ENCODE data around the gene GRIP2.
A peak's percentile ranks its signal among the peaks of the same experiment; 100 is the strongest.

The GRIP2 gene

DNA sequence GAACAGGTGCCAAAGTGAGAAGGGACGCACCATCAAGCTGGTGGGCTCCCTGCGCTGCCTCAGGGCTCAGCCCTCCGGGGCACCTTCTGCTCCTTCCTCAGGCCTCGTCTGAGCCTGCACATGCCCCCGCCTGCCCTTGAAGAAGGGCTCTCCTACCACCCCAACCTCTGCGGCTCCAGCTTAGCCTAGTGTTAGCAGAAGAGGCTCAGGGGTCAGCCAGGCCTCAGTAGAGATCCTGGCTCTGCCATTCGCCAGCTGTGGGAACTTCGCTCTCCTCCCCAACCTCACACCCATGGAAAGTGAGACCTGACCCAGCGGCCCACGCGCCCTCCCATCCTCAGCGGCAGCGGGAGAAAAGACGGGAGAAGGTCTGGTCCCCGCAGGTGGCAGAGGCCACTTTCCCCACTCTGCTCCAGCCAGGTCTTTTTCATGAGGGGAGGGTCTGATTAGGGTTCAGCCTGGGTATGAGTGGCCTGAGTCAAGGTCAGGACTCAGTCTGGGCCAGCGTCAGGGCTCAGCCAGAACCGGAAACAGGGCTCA is 8.2 kb downstream of the GRIP2 start:
- DNase-seq (ENCODE audit: extremely low read depth, low read depth): no peak
- TF ChIP-seq, protein P1, sequence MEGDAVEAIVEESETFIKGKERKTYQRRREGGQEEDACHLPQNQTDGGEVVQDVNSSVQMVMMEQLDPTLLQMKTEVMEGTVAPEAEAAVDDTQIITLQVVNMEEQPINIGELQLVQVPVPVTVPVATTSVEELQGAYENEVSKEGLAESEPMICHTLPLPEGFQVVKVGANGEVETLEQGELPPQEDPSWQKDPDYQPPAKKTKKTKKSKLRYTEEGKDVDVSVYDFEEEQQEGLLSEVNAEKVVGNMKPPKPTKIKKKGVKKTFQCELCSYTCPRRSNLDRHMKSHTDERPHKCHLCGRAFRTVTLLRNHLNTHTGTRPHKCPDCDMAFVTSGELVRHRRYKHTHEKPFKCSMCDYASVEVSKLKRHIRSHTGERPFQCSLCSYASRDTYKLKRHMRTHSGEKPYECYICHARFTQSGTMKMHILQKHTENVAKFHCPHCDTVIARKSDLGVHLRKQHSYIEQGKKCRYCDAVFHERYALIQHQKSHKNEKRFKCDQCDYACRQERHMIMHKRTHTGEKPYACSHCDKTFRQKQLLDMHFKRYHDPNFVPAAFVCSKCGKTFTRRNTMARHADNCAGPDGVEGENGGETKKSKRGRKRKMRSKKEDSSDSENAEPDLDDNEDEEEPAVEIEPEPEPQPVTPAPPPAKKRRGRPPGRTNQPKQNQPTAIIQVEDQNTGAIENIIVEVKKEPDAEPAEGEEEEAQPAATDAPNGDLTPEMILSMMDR (IDR thresholded peaks at IDR 0.05; ENCODE audit: low read depth, low read length, missing control alignments): no peak
- H3K4me3 ChIP-seq (replicated peaks; ENCODE audit: low read depth, low read length): no peak overlapping the region

DNA sequence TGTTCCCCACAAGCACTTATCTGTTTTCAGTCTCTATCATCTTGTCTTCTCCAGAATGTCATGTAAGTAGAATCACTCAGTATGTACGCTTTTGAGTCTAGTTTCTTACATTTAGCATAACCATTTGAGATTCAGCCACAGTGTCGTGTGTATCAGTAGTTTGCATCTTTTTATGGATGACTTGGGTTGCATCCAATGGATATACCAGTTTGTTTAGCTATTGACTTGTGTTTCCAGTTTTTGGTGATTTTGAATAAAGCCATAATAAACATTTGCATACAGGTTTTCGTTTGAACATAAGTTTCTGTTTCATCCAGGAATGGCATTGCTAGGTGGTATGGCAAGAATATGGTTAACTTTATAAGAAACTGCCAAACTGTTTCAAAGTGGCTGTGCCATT is 12.1 kb downstream of the GRIP2 start:
- TF ChIP-seq, protein P1 (IDR thresholded peaks at IDR 0.05; ENCODE audit: low read depth, low read length, missing control alignments): no peak
- no peak for DNase-seq (ENCODE audit: extremely low read depth, low read depth)
- no peak overlapping the region for H3K4me3 ChIP-seq (replicated peaks; ENCODE audit: low read depth, low read length)

DNA sequence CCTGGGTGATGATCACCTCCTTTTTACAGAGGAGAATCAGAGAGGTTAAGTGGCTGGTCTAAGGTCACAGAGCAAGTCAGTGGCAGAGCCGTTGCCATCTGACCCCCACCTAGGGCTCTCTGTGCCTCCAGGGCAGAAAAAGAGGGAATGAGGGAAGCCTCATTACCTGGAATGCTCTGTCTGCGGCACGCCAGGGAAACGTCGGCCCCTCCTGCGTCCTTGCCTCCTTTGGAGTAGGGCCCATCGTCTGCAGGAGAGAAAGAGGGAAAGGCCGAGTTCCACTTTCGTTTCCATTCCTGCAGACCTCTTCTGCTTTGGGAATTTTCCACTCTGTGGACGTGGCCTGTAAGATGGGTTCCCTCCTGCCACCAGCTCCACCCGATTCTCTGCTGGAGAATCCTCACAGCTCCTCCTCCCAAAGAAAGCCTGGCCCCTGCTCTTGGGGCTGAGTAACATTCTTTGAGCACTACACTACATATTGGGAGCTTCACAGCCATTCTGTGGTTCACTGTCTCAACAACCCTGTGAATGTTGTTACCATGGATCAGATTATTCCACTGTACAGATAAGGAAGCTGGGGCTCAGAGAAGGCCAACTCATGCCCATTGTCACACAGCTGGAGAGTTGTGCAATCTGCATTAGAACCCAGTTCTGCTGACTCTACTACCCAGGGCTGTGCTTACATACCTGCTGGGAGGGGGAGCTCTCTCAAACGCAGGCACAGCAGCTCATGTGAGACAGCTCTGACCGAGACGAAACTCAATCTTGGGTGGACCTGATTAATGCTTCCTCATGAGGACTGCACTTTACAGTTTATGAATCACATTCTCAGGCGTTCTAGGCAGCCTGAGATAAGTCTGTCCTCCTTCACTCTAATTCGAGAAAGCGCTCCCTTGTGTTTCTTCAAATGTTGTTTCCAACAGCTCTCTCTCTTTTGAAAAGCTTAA is 14.2 kb downstream of the GRIP2 start:
- no peak for DNase-seq (ENCODE audit: extremely low read depth, low read depth)
- TF ChIP-seq, protein P1 (IDR thresholded peaks at IDR 0.05; ENCODE audit: low read depth, low read length, missing control alignments): no peak
- no peak overlapping the region for H3K4me3 ChIP-seq (replicated peaks; ENCODE audit: low read depth, low read length)

DNA sequence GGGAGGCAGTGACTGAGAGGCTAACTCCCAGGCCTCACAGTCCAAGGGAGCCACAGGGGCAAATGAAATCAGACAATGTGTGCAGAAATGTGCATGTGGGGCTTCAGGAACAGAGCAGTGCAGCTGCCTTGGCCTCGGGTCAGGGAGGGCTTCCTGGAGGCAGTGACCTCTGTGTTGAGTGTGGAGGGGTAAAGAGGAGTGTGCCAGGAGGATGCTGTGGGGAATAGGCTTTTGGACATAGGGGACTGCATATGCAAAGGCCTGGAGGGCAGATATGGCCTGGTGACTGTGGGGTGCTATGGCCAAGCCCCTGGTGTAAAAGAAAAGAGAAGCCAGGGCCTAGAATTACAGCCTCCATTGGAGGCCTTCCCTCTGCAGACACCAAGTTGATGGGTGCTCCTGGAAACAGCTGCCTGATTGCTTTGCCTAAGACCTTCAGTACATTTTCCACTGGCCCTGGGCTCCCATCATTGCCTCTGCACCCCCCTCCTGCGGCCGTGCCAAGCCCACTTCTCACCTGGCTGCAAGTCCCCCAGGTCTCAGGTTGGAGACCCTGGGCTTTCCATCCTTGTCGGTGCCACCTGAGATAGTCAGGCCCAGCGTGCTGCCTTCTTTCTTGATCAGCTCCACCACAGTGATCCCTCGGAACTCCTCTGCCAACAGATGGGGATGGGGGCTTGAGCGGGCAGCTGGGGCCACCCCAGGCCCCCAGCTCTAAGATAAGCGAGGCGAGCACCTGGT is 15.1 kb downstream of the GRIP2 start:
- TF ChIP-seq, protein P1 (IDR thresholded peaks at IDR 0.05; ENCODE audit: low read depth, low read length, missing control alignments): no peak
- DNase-seq (ENCODE audit: extremely low read depth, low read depth): no peak
- no peak overlapping the region for H3K4me3 ChIP-seq (replicated peaks; ENCODE audit: low read depth, low read length)

GRCh38 chr3:14524311-14524711 is 15.8 kb downstream of the GRIP2 start:
- H3K4me3 ChIP-seq (replicated peaks; ENCODE audit: low read depth, low read length): no peak overlapping the region
- TF ChIP-seq, protein P1 (IDR thresholded peaks at IDR 0.05; ENCODE audit: low read depth, low read length, missing control alignments): no peak
- DNase-seq (ENCODE audit: extremely low read depth, low read depth): no peak

GRCh38 chr3:14523792-14524191 is 16.4 kb downstream of the GRIP2 start:
- no peak overlapping the region for H3K4me3 ChIP-seq (replicated peaks; ENCODE audit: low read depth, low read length)
- TF ChIP-seq, protein P1 (IDR thresholded peaks at IDR 0.05; ENCODE audit: low read depth, low read length, missing control alignments): no peak
- peak; percentile 39 for DNase-seq (ENCODE audit: extremely low read depth, low read depth)

Data from HFF-Myc (cell line).